GM23338 (cell line): ENCODE results near the gene FUT1.

Source experiments
- CREB1 ChIP-seq: fragments of 250-450 bp; sonication (Bioruptor Pico); IDR thresholded peaks from 2 replicates; pipeline ENCODE4 v1.5.0; 2020; ENCODE audit warnings: low read depth, mild to moderate bottlenecking, moderate library complexity
- EZH2 ChIP-seq: fragments of 200-600 bp; sonication (generic); IDR thresholded peaks from one replicate; pipeline ENCODE4 v1.8.0; 2017; ENCODE audit warnings: antibody characterized with exemption, mild to moderate bottlenecking, low read depth; ENCODE audit not compliant: unreplicated experiment
- EZH2phosphoT487 ChIP-seq: fragments of 200-600 bp; sonication (generic); IDR thresholded peaks from one replicate; pipeline ENCODE4 v1.8.1; 2018; ENCODE audit warnings: antibody characterized with exemption; ENCODE audit not compliant: unreplicated experiment
- JUNB ChIP-seq: IDR thresholded peaks from one replicate; pipeline ENCODE4 v1.6.1; 2016; ENCODE audit warnings: antibody characterized with exemption; ENCODE audit not compliant: unreplicated experiment
- POLR2AphosphoS5 ChIP-seq: IDR thresholded peaks from 2 replicates; pipeline ENCODE4 v1.6.1; 2016; ENCODE audit warnings: antibody characterized with exemption, low read depth
- STAT1 ChIP-seq: IDR thresholded peaks from one replicate; pipeline ENCODE4 v1.6.1; 2016; ENCODE audit warnings: antibody characterized with exemption; ENCODE audit not compliant: unreplicated experiment
- TF ChIP-seq, protein P1 (sequence below), 2 experiments: fragments of 200-600 bp in 1 of 2; sonication (generic) in 1 of 2; conservative IDR thresholded peaks; 2 replicates each; pipeline versions ENCODE4 v1.5.1 to v1.6.1; 2016 to 2017; ENCODE audit warnings: antibody characterized with exemption in 2 of 2, low read depth in 2 of 2, mild to moderate bottlenecking in 2 of 2, moderate library complexity in 1 of 2

DNA sequence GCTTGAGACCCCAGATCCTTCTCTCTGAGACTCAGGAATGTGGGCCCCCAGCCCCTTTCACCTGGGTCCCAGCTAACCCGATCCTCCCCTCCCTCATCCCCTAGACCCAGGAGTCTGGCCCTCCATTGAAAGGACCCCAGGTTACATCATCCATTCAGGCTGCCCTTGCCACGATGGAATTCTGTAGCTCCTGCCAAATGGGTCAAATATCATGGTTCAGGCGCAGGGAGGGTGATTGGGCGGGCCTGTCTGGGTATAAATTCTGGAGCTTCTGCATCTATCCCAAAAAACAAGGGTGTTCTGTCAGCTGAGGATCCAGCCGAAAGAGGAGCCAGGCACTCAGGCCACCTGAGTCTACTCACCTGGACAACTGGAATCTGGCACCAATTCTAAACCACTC, 3.3 kb upstream of the FUT1 start:
- TF ChIP-seq EZH2: no peak
- TF ChIP-seq POLR2AphosphoS5: no peak
- TF ChIP-seq, protein P1, sequence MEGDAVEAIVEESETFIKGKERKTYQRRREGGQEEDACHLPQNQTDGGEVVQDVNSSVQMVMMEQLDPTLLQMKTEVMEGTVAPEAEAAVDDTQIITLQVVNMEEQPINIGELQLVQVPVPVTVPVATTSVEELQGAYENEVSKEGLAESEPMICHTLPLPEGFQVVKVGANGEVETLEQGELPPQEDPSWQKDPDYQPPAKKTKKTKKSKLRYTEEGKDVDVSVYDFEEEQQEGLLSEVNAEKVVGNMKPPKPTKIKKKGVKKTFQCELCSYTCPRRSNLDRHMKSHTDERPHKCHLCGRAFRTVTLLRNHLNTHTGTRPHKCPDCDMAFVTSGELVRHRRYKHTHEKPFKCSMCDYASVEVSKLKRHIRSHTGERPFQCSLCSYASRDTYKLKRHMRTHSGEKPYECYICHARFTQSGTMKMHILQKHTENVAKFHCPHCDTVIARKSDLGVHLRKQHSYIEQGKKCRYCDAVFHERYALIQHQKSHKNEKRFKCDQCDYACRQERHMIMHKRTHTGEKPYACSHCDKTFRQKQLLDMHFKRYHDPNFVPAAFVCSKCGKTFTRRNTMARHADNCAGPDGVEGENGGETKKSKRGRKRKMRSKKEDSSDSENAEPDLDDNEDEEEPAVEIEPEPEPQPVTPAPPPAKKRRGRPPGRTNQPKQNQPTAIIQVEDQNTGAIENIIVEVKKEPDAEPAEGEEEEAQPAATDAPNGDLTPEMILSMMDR (conservative IDR thresholded peaks at IDR 0.05; ENCODE audit: low read depth in 2 of 2): no peak
- no peak for TF ChIP-seq JUNB
- TF ChIP-seq CREB1 (CRISPR knock-in tag): no peak
- no peak for TF ChIP-seq STAT1
- TF ChIP-seq EZH2phosphoT487: no peak
